Posterior vena cava (tissue), 2 donors: ENCODE measurements around the gene ZNF248. TPM values are rescaled to one million over a fixed set of nuclear protein-coding genes. Genes with fewer than 3 reads are reported as not detected.
"Not testable (repeated sequence)": the region's sequence is repeated elsewhere in the genome, so short reads cannot be mapped to it uniquely, and the experiment has no call there.

Experiments used
- DNase-seq: peaks from one replicate; pipeline ENCODE4 v3.0.0-alpha.2; 2020; ENCODE audit warnings: low spot score
- intact Hi-C, 2 donors: fragments of 100-400 bp; cut with DNase I; formaldehyde crosslinking; loops; one replicate each; pipeline versions ENCODE4 v1.14.1 to v1.14.2; 2022 to 2023
- total RNA-seq, 2 donors: library from RNA; stranded (reverse); fragmentation: NEBNext Ultra II Directional; extraction: Animal tissue kit (Norgen Biotek cat#: 25700); gene quantifications; one replicate each; pipeline ENCODE4 v1.2.1, GENCODE V29; 2021
- donor health status: DM: yes; HTN: yes; CAD: no.
- donor health status: DM: yes; HTN: yes; CAD: no.

ZNF248 gene
- total RNA-seq, 2 donors from 2014 or later, result 9.8 to 10.2 TPM

DNA sequence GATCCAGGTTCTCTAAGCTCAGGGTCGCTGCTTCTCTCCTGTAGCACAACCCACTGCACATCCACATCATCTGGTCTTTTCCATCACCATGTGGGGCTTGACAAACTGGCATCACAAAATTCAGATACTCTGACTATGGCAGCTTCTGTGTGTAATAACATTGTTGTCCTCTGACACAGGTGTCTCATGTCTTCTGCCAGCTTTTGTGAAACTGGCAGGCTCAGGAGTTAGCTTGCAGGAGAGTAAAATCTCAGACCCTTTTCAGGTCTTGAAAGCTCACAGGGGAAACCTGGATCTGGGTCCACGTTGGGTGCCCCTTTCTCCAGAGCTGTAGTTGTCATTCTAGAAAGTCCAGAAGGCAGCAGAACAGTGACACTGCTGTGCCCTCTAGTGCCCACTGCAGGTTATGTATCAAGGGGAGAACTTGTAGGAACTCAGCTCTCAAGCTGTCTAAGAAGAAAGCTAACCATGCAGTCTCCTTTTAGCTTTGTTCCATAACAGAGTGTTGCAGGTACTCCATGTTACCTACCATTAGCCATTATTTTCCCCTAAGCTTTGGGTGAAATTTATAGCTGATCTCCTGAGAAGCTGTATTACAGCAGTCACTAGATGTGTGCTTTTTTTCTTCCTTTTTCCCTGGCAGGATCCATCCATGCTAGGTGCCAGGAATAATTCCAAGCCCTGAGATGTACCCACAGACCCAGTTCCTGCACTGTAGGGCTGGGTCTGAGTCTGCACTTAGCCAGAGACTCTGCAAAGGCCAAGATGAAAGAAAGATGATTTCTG lies 102.7 kb downstream of the ZNF248 start:
- no peak for DNase-seq
- intact Hi-C loops, result no loop called here

DNA sequence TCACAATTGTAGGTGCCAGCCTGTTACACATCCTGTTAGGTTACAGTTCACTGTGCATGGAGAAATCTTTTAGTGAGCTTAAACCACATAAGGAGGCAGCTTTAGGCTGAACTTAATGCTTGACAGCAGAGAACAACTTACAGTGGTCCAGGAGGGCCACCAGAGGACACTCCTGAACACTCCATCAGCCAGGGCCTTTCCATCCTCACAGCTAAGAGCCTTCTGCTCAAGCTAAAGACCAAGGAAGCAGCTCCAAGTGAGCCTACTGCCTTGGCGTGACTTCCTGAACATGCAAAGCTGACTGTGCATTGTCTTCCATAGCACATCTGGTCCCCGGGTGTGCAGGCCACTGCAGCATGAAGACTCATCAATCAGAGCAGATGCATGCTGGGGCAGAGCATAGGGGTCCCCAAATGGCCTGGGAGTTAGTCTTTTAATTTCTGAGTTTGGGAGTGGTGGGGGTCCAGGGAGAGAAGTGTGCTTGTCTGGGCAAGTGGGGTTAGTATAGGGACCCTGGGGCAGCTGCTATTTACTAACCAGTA lies 105.0 kb downstream of the ZNF248 start:
- no peak for DNase-seq
- intact Hi-C loops, result no loop called here

DNA sequence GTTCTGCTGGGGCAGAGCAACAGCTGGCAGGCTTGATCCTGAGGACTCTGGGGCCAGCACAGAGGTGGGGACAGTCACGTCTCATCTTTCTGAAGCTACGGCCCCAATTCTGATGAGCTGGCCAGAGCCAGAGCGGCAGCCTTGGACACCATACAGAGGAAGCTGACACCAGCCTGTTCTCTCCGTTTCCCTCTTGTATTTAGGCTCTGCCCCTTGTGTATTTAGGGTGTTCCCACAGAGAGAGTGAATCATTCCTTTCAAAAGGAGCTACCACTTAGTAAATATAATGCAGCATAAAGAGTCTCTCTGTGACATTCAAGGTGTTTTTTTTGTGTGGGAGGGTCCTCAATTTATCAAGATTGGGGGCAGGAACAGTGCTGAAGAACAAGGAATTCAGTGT lies 109.2 kb downstream of the ZNF248 start:
- intact Hi-C loops, result no loop called here
- no peak for DNase-seq

DNA sequence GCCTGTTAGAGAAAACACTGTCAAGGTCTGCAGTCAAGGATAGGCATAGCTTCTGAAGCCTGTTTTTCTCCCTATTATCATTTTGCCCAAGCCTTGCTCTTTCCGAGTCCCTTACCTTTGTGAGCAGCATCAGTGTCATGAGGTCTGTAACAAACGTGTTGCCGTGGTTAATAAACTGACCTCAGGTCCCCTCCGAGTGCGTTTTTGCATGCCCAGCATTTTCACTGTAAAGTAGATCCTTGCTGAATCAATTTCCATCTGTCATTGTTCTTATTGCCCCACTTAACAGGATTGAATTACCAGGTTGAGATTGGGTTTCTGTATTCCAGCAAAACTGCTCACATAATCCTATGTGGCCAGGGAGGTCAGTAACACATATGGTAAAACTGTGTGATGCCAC lies 110.3 kb downstream of the ZNF248 start:
- no peak for DNase-seq
- intact Hi-C loops, result no loop called here

DNA sequence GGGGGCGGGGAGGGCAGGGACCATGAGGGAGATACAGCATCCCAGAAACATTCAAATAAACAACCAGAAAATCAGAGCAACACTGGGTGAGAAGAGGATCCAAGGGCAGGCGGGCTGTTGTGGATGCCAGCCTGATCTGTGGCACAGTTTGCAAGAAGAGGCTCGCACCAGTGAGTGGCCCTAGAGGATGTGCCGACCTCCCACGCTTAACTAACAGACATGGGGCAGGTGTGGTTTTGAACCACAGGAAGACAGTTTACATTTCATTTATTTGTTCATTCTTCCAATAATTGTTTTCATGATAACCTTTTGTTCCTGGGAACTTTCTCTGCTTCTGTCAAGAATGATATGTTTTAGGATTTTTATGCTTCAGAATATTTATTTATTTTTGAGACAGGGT lies 115.6 kb downstream of the ZNF248 start:
- intact Hi-C loops, result no loop called here

DNA sequence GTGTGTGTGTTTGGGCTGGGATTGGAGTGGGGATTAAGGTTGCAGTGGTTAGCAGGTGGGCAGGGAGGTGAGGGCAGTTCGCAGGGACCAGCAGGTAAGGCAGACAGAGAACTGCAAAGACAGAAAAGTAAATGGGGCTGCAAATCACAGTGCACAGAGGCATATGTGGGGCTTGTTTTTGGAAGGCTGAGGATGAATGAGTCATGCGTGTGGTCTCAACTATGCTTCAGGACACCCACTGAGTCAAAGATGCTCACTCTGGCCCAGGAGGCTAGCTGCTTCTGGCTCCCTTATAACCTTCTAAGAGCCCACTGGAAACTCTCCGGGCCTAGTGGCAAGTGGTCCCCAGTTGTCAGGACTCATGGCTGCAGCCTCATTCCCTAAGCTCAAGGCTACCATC lies 118.2 kb downstream of the ZNF248 start:
- DNase-seq, result no peak
- intact Hi-C loops, result no loop called here

More for the DNA sequence above, 115.6 kb downstream of the ZNF248 start:
- DNase-seq, result no peak

DNA sequence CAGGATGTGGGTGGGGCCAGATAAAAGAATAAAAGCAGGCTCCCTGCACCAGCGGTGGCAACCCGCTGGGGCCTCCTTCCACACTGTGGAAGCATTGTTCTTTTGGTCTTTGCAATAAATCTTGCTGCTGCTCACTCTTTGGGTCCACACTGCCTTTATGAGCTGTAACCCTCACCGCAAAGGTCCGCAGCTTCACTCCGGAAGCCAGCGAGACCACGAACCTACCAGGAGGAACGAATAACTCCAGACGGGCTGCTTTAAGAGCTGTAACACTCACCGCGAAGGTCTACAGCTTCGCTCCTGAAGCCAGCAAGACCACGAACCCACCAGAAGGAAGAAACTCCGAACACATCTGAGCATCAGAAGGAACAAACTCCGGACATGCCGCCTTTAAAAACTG lies 119.2 kb downstream of the ZNF248 start:
- intact Hi-C loops, DNase-seq: not testable (repeated sequence)

DNA sequence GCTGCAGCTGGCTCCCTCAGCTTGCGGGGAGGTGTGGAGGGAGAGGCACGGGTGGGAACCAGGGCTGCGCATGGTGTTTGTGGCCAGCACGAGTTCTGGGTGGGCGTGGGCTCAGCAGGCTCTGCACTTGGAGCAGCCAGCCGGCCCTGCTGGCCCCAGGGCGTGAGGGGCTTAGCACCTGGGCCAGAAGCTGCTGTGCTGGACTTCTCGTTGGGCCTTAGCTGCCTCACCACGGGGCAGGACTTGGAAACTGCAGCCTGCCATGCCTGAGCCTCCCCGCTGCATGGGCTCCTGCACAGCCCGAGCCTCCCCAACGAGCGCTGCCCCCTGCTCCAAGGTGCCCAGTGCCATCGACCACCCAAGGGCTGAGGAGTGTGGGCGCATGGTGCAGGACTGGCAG lies 120.1 kb downstream of the ZNF248 start:
- intact Hi-C loops, result no loop called here
- DNase-seq, result no peak

DNA sequence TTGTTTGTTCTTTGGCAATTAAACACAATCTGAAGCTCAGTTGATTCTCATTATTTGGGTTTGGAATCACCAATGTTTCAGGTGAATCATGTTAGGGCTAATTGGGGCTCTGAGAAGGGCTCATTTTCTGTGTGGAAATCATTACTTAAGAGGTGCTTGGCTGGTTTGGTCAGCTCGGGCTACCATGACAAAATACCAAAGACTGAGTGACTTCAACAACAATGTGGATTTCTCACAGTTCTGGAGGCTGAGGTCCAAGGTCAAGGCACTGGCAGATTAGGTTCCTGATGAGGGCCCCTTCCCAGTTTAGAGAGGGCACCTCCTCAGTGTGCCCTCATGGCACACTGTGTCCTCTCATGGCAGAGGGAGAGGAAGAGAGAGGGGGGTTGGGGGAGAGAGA lies 121.3 kb downstream of the ZNF248 start:
- DNase-seq, result no peak
- intact Hi-C loops, result no loop called here

DNA sequence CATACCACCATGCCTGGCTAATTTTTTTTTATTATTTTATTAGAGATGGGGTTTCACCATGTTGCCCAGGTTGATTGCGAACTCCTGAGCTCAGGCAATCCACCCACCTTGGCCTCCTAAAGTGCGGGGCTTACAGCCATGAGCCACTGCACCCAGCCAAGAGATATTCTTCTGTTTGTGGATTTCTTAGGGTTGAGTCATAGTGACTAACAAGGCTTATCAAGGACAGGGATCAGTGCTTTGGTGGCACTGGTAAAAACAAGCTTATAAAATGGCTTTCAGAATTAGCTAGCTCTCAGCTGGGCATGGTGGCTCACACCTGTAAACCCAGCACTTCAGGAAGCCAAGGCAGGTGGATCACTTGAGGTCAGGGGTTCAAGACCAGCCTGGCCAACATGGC lies 122.4 kb downstream of the ZNF248 start:
- intact Hi-C loops, result loop anchor here in 1 of 2 donors (1.0 kb wide), 1 partner anchor 17 kb away; no protein-coding TSS in a partner anchor
- no peak for DNase-seq

Other genes starting within 250 kb of the ZNF248 start
- 10 to 100 TPM; 20.5 to 26.1 TPM for gene ZNF25, start 119.0 kb upstream of the ZNF248 start, total RNA-seq
- 10 to 100 TPM; 18.5 to 21.9 TPM for gene ZNF33A, start 153.1 kb upstream of the ZNF248 start, total RNA-seq
- gene ZNF37A, start 236.7 kb upstream of the ZNF248 start, total RNA-seq, result 10 to 100 TPM; 15.9 to 19.5 TPM